HPDE6-E6E7 (cell line): ENCODE data around the gene DAPL1.

ENCODE experiments used
- DNase-seq: peaks from one replicate; pipeline ENCODE4 v3.0.0; 2011; ENCODE audit warnings: missing footprints; ENCODE audit errors: extremely low spot score

Gene DAPL1

GRCh38 chr2:158777077-158777476 is 18.0 kb upstream of the DAPL1 start:
- DNase-seq: no peak

DNA sequence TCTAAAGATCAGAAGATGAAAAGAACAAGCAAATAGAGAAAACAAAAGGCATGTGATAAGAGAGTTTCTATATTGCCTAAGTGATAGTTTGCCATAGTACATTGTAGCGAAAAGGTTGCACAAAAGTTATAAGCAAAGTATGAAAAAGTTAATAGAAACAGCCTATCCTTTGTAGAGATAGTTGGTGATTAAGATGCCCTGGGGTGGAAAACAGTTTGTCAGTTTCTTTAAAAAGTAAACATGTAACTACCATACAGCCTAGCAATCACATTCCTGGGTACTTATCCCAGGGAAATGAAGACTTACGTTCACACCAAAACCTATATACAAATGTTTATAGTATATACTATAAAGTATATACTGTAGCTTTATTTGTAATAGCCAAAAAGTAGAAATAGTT is 16.9 kb upstream of the DAPL1 start:
- DNase-seq: no peak

GRCh38 chr2:158779621-158780020 is 15.5 kb upstream of the DAPL1 start:
- DNase-seq: no peak

DNA sequence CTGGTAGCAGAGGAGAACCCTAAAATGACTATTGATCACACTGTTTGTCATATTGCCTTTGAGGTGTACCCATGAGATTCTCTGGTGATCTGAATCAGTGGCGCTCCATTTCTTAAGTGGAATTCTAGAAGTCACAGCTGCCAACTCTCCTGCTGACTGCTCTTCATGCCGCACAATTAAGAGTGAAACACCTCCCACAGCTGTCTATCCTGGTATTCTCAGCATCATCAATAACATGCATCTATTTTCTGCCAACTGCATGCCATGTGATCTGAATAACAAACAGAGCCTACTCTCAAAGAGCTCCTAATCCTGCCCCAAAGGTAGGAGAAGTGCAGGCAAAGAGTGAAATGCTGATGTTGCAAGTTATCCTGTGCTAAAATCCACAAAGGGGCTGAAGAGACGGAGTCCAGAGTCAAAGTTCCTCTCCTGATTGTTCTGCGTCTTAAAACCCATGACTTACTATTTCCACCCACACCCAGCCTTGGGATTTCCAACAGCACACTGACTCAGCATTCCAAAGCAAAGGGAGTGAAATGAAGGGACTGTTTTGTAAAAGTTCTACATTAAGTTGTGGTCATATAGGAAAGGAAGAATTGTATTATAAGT is 13.7 kb upstream of the DAPL1 start:
- DNase-seq: peak; percentile 22

DNA sequence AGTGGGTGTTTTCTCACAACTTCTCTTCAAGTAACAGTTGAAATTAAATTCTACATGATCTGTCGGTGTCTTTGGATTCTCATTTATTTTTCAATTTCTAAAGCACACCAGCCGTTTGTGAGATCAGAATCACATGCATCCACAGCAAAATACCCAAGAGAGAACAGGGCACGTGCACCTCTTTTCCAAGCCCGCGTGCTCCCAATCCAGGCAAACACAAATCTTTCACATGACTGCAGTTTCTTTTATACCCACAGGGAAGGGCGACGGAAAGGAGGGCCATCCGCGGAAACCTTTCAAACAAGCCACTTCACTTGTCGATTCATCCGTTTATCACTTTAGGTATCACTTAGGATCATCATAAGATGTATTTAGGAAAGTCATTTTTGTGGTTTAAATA is 13.0 kb upstream of the DAPL1 start:
- DNase-seq: no peak

GRCh38 chr2:158782616-158783015 is 12.5 kb upstream of the DAPL1 start:
- no peak for DNase-seq

DNA sequence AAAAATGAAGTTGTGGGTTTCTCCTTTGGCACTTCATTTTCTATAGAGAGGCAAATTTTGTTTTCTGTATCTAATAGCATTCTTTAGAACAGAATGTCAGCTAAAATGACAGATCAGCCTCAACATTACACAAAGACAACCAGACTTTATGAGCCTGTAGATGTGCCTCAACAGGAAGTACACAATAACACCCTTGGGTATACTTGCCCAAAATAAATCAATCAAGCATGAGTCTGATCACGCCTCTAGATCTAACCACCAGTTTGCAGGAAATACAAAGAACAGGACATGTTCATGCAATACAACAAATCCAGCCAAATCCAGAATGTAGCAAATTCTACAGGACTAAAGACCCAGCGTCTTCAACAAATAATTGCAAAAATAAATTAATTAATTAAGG is 11.2 kb upstream of the DAPL1 start:
- DNase-seq: no peak

- no peak for DNase-seq
These were observed 8.2 kb upstream of the DAPL1 start for GRCh38 chr2:158786897-158787296.

DNA sequence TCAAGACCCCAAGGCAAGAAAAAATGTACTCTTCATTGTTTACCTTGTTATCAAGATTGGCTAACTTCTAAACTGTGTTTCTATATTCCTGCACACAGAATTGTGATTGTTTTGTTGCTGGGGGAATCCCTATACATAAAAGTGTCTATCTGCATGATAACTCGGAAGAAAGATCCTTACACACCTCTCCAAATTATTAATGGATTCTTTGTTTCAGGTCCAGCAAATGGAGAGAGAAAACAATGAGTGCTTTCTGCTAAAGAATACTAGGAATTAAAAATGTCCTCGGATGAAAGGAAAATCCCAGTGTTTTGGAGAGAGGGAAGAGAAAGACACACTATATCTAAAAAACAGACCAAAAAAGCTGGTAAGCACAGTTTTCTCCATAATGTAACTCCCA is 6.2 kb upstream of the DAPL1 start:
- no peak for DNase-seq

GRCh38 chr2:158796652-158797051 is 1.5 kb downstream of the DAPL1 start:
- DNase-seq: no peak

DNA sequence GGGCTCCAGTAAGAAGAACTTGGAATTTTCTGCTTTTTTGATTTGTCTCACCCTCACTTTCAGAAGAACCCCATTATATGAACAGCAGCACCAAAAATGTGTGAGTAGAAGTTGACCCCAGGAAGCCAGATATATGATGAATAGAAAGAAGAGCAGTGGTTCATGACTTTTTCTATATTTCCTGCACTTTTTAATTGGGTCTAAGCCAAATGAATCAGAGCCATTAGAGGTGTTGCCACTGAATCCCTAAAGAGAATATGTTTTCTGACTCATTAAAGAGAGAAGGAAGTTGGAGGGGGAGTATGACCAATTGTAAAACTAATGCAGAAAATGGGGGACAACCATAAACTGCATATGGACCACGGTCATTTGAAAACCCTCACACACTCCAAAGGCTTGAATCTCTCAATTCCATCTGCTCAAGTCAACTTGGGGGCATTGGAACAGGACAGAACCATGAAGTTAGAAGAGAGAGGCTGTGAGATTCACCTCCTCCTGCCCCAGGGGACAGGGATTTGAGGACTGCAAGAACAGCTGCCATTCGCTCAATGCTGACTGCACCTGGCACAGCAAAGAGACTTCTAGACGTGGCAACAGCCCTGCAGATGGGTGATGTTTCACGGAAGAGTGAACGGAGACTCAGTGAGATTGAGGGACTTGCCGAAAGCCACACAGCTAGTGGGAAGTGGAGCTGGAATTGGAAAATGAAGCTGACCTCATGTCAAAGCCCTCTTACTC is 3.0 kb downstream of the DAPL1 start:
- DNase-seq: peak; percentile 73

DNA sequence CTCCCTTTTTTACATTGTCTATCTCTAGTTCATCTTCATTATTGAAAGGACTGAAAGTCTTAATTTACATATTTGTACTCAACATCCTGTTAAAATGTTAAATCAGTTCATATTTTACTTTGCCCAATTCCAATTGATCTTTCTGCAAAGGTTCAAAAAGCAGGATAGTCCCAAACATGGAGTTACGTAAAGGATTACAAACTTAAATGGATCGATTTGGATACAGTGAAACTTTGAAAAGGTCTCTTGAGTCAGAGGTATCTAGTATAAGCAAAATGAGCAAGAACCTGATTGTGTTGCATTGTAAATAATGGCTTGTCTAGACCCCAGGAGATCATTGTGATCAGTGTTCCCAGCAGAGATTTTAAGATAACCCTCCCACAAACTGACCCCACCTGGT is 4.1 kb downstream of the DAPL1 start:
- no peak for DNase-seq

GRCh38 chr2:158803506-158803905 is 8.4 kb downstream of the DAPL1 start:
- no peak for DNase-seq

DNA sequence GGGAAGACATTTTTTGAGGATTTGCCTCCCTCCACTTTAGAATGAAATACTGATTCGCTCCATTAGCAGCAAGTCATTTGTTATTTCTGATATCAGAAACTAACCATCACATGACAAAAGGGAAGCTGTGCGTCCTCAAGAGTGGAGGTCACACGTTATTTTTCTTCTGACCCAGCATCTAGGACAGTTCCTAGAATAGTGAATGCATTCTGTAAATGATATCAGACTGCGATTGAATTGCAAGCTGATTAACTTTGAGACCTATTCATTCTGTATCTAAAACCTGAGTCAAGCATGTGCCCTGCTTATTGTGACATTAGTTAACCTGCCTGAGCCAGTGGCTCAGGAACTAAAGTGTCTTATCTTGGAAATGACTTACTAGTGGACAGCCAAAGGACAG is 10.1 kb downstream of the DAPL1 start:
- DNase-seq: no peak

DNA sequence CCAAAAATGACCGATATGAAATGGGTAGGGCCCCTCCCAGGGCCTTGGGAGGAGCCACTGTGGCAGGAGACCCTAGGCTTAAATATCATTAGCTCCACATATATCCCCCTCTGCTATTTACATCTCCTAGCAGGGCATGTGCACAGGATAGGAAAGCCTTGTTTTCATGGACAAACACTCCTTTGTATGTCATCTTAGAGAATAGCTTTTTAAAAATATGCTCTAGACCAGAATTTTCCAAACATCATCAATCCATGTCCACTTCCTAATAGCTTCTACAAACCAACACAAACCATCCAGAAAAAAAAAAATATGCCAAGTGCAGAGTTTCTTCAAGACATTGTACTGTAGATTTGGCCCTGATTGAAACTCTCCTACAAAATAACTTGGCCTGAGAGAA is 10.8 kb downstream of the DAPL1 start:
- no peak for DNase-seq

GRCh38 chr2:158806941-158807340 is 11.8 kb downstream of the DAPL1 start:
- DNase-seq: no peak

DNA sequence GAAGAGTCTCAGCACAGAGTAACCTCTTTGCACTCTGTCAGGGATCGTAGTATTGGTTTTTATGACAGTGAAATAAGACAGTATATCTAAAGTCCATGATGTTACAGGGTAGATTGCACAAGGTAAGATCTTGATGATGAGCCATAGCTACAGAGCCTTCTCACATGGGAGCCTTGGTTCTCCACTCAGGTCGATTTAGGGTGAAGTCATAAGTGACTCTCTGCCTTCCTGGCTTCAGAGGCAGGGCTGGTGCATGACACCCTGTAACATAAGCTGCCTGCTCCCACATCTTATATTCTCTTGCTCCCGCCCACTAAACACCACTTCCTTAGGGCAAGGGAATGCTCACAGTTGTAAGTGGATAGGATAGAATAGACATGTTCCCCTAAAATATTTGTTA is 13.3 kb downstream of the DAPL1 start:
- DNase-seq: no peak

DNA sequence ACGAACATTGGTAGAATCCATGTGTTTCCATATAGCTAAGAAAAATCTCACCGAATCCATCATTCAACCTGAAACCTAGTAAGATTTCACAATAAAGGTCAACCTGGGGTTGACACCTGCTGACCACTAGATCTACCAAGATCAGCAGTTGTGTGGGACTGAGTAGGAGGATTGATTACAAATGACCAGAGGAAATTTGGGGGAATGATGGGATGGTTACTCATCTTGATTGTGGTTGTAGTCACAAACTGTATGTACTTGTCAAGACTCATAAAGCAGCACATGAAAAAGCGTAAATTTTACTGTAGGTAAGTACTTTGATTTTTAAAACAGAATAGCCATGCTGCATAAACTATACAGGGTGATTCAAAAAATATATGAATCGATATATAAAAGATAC is 14.7 kb downstream of the DAPL1 start:
- no peak for DNase-seq

DNA sequence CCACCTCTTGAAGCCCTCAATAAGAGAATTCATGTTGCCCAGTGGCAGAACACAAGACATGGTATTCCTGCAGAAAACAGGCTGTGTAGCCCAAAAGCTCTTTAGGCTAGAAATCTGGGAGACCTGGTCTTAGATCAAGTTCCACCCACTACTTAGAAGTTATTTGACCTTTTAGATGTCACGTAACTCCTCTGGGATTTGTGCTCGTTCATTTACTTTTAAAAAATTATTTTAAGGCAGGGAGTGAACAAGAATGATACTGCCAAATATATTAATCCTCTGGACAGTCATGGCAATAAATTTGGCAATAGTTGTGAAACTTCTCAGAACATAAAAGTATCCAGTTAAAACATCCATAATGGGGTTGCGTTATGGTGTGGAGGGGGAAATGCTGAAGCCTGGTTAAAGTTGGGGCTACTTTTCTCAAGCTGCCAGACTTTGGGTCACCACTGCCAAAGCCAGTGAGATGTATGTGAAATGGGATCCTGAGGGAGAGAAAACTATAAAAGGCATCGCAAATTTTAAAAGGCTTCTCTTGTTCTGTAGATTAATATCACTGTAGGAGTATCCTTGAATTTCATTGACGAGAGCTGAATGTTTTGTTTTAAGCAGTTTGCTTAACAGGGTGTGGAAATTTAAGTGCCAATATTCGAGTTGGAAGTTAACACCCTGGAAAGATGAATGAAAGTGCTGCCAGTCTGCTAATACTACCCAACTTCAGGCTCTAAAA is 15.8 kb downstream of the DAPL1 start:
- no peak for DNase-seq

DNA sequence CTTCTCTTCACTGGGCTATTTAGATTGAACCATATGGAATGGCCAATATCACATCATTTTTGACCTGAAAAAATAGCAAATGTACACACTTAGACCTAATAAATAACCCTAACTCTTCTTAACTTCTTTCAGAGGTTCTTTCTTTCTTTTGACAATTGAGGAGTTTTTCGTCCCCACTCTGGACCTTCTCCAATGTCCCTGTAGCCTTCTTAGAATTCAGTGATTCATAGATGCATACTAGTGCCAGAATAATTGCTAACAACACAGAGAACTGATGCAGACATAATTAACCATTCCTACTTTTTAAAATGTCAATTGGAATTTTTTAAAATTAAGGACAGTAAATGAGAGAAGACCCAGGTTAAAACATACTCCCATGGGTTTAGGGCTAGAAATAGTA is 20.0 kb downstream of the DAPL1 start:
- no peak for DNase-seq

DNA sequence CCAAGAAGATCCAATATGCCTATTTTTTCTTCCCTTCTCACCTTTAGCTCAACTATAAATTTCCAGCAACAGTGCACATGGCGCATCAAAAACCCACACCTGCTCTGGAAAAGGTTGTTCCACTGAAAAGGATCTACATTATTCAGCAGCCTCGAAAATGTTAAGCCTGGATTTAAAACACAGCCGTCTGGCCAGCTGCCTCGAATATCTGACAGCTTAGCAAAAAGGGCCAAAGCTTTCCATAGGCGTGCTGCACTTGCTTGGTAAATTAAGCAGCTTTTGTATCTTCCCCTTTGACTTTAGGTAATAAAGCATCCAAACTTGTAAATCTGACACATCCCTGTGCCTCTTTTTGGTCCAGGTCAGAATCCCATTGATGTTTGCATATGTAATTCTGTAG is 20.5 kb downstream of the DAPL1 start:
- DNase-seq: no peak

GRCh38 chr2:158817588-158817987 is 22.5 kb downstream of the DAPL1 start:
- no peak for DNase-seq

- DNase-seq: no peak
These were observed 23.4 kb downstream of the DAPL1 start for GRCh38 chr2:158818511-158818910.
